Measurements from ENCODE around the gene OBSL1.

OBSL1 gene

DNA sequence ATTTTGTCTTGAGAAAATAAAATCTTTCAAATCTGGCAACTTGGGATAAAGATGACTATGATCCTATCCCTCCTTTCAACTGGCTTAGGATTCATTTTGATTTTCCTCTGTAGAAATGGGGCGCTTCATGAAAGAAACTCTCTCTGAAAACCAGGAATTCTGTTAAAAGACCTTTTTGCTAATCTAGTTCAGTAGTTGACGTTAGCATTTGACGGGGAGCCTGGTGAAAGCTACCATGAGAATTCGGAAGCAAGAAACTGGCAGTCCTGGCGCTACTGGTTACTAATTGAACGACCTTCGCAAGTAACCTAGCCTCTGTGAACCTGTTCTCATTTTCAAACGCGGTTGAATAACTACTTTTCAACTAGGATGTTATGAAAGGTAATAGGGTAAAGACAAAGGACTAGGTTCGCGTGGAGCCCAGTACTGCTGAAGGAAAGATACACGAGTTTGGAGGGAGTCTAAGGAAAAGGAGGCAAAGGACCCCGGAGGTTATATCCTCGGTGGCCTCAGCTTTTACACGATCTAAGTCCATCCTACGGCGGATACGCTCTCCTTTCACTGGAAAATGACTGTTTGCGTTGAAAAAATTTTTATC, 25.7 kb upstream of the OBSL1 start:
- DNase-seq (ENCODE audit: low read depth) = no peak

DNA sequence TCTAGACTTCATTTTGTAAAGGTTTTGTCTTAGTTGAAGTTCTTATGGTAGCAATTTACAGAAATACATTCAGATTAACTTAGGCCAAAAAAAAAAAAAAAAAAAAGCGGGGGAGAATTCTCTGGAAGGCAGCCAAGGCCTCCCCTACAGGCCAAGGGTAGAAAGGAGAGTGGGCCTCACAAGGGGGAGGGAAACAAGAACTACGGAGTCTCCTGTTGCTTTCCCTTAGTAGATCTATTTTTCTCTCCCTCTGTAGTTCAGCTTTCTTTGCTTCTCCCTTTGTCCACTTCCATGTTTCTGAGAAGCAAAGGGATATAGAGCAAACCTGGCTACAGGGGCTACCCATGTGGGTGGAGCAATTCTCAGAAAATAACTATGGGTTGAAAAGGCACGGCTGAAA, 23.9 kb upstream of the OBSL1 start:
- DNase-seq (ENCODE audit: low read depth) = peak; percentile 8

DNA sequence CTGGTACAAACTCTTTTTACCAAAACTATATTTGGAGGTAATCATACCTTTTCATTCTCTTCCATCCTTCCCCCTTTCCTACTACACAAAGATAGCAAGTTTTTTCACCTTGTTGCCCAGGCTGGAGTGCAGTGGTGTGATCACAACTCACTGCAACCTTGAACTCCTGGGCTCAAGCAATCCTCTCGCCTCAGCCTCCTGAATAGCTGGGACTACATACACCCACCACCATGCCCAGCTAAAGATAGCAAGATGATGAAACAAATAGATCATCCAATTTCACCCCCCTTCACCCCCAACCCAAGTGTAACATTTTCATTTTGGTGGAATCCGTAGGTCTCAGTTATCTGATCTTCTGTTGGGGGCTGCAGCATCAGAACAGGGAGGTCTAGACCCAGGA, 21.8 kb upstream of the OBSL1 start:
- DNase-seq (ENCODE audit: low read depth) = no peak

DNA sequence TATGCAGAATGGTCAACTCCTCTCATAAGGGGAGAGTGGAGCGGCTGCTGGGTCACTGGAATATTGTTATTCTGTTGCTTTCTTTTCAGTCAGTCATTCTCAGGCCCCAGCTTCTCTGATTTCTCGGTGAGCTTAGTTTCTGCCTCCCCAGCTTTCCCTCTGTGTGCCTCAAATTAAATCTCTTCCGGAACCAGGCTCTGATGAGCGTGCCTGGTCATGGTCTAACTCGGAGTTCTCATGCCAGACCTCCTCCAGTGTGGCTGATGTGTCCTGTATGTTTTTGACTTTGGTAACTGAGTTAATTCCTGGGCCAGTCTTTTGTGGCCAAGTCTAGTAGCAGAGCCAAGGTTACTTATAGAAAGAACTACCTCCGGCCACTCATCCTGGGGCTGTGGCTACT, 21.4 kb upstream of the OBSL1 start:
- peak; percentile 21 for DNase-seq (ENCODE audit: low read depth)

DNA sequence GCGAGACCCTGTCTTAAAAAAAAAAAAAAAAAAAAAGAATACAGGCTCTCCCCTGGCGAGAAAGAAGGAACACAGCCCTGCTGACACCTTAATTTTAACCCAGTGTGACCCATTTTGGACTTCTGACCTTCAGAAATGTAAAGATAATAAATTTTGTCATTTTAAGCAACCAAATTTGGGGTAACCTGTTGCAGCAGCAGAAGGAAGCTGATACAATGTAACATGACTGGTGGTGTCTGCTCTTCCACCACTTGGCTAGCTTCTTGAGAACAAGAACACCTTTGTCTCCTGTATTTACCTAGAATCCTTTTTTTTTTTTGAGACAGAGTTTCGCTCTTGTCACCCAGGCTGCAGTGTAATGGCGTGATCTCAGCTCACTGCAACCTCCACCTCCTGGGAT, 19.8 kb upstream of the OBSL1 start:
- no peak for DNase-seq (ENCODE audit: low read depth)

DNA sequence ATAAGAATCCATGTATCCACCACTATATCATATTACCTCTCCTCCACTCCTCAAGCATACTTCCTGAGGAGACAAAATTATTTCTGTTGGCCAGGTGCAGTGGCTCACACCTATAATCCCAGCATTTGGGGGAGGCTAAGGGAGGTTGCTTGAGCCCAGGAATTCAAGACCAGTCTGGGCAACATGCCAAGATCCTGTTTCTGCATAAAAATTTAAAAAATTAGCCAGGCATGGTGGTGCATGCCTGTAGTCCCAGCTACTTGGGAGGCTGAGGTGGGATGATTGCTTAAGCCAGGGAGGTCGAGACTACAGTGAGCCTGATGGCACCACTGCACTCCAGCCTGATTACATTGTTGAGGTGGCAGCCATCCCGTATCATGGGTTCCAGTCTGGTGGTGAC, 10.0 kb upstream of the OBSL1 start:
- DNase-seq (ENCODE audit: low read depth) = no peak

DNA sequence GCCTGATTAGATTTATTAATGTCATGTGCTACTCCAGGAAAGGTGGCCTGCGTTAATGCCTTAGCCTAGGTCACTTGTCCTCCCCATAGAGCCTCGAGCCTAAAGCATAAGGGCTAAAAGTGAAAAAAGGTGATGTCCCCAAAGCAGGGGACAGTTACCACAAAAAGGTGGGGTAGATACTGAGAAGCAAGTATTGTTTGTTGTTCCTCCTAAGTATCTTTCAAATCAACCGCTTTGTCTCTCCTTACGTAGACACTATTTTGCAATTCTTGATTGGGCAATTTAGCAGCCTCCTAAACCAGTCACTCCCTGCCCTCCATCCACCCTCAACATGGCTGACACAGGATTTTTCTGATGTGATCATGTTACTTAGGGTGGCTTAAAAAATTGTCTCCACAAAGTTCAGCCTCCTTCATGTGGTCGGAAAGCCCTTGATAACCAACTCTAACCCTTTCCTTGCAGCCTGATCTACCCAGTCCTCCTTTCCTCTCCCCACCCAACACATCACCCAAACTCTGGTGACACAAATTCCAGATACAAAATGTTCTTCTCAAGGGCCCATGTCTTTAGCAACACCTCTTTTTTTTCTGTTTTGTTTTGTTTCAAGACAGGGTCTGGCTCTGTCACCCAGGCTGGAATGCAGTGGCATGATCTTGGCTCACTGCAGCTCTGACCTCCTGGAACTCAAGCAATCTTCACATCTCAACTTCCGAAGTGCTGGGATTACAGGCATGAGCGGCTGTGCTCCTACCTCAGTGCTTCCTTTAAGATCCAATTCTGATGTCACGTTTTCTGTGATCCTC, 7.7 kb upstream of the OBSL1 start:
- DNase-seq (ENCODE audit: low read depth) = peak; percentile 47

DNA sequence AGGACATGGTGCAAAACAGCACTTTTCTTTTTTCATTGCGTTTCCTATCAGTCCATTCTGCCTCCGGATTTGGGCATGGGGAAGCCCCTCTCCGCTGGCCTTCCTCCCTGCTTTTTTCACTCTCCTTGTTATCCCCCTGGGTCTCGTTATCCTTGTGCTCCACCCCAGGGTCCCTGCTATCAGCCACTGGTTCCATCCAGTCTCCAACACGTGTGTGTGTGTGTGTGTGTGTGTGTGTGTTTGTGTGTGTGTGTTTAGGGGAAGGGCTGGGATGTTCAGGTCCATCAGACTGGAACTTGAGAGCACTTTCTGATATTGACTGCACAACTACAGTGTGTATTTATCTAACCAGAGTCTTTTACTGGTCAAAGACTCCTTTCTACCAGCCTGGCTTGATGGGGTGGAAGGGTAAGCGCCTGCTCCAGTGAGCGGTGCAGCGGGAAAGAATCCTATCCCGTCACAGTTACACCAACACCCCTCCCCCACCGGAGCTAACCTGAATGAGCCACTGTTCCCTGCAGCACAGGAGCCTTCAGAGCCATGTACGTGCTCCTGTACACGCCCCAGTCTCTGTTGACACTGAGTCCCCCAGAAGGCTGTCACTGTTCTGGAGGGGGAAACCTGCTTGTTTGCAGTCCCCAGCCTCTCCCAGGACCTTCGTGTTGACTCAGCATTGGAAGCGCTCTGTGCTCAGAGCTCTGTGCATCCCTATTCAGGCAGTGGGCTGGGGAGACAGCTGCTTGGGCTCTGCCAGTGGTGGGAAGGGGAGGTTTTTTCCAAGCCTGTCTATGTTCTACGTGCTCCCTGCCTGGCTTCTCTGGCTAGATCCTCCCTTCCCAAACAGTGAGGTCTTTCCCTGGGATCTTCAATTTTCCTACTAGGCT, 5.4 kb upstream of the OBSL1 start:
- DNase-seq (ENCODE audit: low read depth) = peak; percentile 36

DNA sequence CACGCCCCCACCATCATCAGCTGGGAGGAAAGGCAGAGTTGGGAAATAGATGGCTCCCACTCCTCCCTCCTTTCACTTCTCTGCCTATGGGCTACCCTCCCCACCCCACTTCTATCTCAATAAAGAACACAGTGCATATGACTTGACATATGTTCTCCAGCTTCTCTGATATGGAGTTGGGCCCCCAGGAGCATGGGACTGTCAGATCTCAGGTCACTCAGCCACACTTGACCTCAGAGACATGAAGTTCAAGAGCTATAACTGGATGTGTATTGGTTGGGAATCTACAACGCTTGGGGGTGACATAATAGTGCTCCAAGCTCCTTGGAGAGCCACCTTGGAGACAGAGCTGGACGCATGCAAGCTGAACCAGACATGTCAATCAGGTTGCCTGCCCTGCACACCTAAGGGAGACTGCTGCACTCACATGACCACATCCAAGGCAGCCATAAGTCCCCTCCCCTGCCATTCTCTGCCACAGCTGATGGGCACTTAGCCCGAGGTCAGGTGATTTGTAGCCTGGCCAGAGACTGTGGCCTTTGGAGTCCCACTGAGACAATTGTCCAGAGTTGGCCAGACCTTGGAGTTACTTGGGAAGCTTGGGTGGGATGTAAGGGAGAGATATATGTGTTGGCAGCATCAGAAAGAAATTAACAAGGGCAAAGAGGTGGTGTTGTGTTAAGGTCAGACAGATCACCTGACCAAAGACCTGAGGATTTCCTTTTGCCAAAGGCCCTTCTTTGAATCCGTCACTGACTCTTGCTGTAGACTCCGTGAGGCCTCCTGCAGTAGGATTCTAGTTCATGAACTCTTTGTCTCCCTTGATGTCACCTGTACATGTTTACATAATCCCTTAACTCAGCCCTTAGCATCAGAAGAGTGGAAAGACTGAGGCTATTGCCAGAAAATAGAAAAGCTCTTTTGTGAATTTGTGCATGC, 4.5 kb upstream of the OBSL1 start:
- DNase-seq (ENCODE audit: low read depth) = no peak

DNA sequence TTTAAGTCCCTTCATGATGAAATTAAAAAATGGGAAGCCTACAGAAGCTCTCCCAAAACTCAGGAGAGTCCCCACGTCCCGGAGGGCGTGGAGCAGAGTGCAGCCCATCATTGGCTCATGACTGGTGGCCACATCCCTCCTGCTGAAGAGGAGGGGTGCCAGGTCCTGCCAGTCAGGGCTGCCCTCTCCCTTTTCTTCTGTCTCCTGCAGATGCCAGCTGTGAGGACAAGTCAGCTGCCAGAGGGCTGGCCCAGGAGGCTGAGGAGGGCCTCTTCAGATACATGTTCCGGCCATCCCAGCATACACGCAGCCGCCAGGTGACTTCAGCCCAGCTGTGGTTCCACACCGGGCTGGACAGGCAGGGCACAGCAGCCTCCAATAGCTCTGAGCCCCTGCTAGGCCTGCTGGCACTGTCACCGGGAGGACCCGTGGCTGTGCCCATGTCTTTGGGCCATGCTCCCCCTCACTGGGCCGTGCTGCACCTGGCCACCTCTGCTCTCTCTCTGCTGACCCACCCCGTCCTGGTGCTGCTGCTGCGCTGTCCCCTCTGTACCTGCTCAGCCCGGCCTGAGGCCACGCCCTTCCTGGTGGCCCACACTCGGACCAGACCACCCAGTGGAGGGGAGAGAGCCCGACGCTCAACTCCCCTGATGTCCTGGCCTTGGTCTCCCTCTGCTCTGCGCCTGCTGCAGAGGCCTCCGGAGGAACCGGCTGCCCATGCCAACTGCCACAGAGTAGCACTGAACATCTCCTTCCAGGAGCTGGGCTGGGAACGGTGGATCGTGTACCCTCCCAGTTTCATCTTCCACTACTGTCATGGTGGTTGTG, 3.4 kb upstream of the OBSL1 start:
- DNase-seq (ENCODE audit: low read depth) = no peak

DNA sequence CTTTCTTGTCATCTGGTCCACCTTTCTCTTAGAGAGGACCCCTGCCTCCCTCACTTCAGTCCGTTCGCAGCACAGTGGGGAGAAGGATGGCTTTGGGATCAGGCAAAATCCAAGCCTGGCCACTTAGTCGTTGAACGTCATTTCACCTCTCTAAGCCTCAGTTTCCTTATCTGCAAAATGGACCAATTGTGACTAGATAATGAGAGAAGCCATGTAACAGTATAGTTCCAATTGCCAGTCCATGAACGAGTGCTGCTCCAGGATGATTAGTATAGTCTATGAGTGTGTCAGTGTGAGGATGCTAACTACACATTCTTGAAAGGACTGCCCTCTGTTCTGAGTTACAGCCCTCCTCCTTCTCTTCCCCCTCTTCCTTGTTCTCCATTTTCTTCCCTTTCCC, 1.8 kb upstream of the OBSL1 start:
- DNase-seq (ENCODE audit: low read depth) = no peak

DNA sequence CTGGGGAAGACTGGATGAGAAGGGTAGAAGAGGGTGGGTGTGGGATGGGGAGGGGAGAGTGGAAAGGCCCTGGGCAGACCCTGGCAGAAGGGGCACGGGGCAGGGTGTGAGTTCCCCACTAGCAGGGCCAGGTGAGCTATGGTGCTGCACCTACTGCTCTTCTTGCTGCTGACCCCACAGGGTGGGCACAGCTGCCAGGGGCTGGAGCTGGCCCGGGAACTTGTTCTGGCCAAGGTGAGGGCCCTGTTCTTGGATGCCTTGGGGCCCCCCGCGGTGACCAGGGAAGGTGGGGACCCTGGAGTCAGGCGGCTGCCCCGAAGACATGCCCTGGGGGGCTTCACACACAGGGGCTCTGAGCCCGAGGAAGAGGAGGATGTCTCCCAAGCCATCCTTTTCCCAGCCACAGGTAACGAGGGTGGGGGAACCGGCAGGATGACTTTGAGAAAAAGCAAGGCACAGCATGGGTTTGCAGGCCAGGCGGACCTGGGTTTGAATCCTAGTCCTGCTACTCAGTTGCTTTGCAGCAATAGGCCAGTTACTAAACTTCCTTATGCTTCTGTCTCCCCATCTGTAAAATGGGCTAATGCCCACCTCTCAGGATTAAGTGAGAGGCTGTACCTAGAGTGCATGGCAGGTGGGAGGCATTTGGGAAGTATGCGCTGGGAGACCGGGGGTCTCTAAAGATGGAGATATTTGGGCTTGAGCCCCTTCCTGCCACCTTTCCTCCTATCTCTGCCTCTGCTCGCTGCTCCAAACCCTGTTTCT, 1.1 kb upstream of the OBSL1 start, which contains the start of gene INHA:
INHA (plus strand) TSS at position 74 of the 765 bp plus-strand sequence; CDS start at position 139, 65 bp downstream.
- no peak for DNase-seq (ENCODE audit: low read depth)

DNA sequence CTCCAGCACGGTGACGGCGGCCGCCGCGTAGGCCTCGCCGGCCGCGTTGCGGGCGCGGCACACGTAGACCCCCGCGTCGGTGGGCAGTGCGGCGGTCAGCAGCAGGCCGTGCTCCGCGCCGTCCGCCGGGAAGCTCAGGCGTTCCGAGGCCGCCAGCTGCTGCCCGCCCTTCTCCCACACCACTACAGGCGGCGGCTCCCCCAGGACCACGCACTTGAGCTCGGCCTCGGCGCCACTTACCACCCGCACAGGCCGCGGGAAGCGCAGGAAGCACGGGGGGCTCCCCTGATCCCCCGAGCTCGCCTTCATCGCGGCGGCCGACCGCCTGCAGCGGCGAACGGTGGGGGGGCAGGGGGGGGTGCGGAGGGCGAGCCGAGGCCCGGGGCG, 422 bp downstream of the OBSL1 start:
- DNase-seq (ENCODE audit: low read depth) = peak; percentile 33

DNA sequence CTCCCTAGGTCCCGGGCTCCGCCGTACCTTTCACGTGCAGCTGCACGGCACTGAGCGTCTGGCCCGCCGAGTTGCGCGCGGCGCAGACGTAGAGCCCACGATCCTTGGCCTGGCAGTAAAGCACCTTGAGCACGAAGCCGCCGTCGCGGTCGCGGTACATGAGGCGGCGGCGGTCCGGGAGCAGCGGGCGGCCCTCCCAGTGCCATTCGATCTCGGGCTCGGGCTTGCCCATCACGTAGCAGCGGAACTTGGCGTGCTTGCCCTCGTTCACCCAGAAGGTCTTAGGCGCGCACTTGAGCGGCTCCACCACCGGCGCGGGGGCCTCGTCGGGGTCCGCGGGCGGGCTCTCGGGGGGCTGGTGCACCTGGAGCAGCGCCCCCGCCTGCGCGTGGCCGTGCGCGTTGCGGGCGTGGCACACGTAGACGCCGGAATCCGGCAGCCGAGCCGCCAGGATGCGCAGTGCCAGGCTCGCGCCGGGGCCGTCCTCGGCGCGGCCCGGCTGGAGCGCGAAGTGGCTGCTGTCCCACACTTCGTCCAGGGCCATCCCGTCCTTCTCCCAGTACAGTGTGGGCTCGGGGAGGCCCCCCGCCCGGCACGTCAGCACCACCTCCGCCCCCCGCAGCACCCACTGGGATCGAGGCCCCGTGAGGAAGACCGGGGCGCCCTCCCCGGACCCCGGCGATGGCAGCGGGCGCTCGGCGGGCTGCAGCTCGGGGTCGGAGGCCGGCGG, 980 bp downstream of the OBSL1 start:
- DNase-seq (ENCODE audit: low read depth) = peak; percentile 56

DNA sequence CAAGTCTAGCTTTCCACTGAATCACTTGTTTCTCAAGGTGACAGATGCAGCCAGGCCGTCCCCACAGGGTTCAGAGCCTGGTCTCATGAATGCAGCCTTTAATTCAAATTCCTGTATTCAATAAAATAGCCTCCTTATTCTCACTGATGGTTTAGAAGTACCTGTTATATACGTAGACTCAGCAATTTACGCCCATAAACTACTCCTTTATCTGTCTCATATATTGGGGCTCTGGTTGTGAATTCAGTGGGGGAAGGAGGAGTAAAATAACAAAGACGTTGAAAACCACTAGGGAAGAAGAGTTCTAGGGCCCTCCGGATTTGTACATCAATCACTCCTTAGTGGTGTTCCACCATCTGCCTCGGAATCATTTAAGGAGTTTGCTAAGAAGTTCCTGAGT, 1.7 kb downstream of the OBSL1 start:
- DNase-seq (ENCODE audit: low read depth) = no peak

DNA sequence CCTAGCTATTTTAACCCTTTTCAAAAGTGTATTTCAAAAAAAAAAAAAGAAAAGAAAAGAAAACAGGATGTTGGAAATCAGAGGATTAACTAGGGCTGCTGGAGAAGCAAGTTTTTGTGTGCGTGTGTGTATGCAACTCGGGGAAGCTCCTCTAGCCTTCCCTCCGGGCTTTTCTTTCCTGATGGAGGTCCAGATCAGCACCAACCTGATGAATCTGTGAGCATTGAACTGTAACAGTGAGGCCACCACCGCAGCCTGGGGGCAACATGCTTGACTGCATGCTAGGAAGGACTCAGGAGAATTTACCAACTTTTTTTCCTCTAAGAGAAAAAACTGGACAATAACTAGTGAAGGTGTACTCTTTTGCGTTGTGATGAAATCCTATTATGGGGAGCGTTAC, 2.3 kb downstream of the OBSL1 start:
- no peak for DNase-seq (ENCODE audit: low read depth)

DNA sequence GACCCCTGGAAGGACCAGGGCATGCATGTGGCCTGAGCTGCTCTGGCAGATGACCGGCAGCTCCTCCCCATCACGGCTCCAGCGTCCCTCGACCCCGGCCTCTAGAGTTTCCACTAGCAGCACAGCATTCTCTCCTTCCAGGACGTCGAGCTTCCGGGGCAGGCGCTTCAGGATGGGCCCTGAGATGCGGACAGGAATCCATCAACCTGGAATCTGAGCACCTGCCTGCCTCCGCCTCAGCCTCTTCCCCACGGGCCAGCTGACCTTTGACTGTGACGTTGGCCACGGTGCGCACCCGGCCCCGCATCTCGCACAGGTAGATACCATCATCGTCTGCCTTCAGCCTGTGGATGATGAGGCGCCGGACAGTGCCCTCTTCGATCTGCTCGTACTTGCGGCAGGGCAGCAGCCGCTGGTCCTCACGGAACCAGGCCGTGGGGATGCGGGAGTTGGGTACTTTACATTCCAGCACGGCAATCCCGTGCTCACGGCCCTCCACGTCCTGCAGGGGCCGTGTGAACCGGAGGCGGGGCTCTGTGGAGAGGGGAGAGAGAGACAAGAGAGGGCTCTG, 3.5 kb downstream of the OBSL1 start:
- DNase-seq (ENCODE audit: low read depth) = no peak

DNA sequence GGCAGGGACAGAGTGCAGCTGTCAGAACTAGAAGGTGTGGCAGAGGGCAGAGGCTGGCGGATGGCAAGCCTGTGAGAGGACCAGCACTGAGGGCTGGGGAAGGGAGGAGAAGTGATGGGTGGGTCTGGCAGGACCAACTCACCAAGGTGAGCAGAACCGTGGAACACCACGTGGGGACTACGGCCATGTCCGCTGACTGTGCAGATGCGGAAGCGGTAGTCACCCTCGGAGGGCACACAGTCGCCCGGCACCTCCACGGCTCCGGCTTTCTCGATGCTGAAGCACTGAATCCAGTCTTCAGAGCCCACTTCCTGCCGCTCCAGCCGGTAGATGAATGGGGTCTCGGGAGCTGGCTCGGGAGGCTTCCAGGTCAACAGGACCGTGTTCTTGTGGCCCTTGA, 4.2 kb downstream of the OBSL1 start:
- no peak for DNase-seq (ENCODE audit: low read depth)

DNA sequence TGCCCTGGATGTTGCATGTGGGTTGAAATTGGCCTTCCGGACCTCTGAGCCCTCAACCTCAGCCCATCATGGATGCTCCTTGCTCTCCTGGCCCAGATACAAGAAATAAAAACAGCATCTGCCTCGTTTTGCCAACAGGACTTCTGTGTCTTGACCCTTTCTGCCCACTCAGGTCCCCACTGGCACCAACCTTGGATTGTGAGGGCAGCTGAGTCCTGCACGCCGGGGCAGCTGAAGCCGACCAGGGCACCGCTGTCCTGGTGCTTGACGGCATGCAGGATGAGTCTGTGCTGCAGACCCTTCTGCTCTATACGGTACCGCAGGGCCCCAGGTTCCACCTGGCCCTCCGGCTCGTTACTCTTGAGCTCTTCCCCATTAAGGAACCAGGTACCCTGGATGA, 4.7 kb downstream of the OBSL1 start:
- DNase-seq (ENCODE audit: low read depth) = no peak

All from EH (cell line).